ENCODE results near the gene TOR1AIP2. TPM values are rescaled to one million over a fixed set of nuclear protein-coding genes. Genes with fewer than 3 reads are reported as not detected.

The TOR1AIP2 gene
- total and polyA plus RNA-seq, 2 of the 13 experiments (the other 11 are each of a cell fraction or from before 2014, with no cell fraction given) = 35.2 to 65.8 TPM

DNA sequence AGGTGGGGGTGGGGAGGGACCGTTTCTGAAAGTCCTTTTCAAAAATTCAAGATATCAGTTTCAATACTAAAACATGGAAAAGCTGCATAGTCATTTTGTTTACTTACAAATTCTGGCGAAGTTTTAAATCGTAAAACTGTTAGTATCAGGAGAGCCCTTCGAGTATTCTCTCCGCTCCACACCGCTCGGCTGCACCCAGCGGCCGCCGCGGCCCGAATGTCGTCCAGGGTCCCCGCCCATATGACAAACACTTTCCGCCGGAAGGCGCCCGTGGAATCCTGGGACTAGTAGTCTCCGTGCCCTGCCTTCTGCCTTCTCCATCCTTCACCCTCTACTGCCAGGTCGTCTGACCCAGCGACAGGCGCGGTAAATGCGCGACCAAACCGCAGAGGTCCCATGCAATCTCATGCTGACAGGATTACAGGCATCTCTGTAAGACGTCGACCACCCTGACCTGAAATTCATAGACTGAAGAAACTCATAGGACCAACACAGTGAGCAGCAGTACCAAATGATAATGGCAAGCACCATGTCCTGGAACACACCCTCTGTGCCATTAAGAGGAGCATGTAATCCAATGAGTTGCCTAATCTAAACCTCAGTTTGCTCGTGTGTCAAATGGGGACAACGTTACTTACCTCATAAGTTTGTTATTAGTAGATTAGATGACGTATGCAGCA lies at the start of gene TOR1AIP2 (continued):
- TF ChIP-seq ZNF724P (CRISPR knock-in tag; IDR thresholded peaks at IDR 0.05; ENCODE audit: borderline replicate concordance) (no peak), IKZF4 (CRISPR knock-in tag; IDR thresholded peaks at IDR 0.05; ENCODE audit: borderline replicate concordance, low read depth, not compliant biosample characterization) (no peak), MYC (CRISPR knock-in tag; IDR thresholded peaks at IDR 0.05; ENCODE audit: borderline replicate concordance) (no peak), RXRA (CRISPR knock-in tag; IDR thresholded peaks at IDR 0.05) (peak; percentile 51; the same call in 1 of the 2 replicates), ZFX (CRISPR knock-in tag; IDR thresholded peaks at IDR 0.05; ENCODE audit: low read depth) (peak; percentile 73), POLR2AphosphoS2 (IDR thresholded peaks at IDR 0.05; ENCODE audit: low read depth, low read length) (0 out of 2 replicates have a peak, but pooled peaks have one; percentile 50), NR2F1 (CRISPR knock-in tag; IDR thresholded peaks at IDR 0.05) (no peak), GLI4 (CRISPR knock-in tag; IDR thresholded peaks at IDR 0.05; ENCODE audit: borderline replicate concordance) (no peak), GATA4 (IDR thresholded peaks at IDR 0.05; ENCODE audit: borderline replicate concordance, low read depth) (peak; percentile 79; the same call in 1 of the 2 replicates), ZNF251 (CRISPR knock-in tag; IDR thresholded peaks at IDR 0.05) (no peak), BRCA1 (CRISPR knock-in tag; IDR thresholded peaks at IDR 0.05) (no peak), NBN (conservative IDR thresholded peaks at IDR 0.05) (no peak)
- TF ChIP-seq, protein P1, sequence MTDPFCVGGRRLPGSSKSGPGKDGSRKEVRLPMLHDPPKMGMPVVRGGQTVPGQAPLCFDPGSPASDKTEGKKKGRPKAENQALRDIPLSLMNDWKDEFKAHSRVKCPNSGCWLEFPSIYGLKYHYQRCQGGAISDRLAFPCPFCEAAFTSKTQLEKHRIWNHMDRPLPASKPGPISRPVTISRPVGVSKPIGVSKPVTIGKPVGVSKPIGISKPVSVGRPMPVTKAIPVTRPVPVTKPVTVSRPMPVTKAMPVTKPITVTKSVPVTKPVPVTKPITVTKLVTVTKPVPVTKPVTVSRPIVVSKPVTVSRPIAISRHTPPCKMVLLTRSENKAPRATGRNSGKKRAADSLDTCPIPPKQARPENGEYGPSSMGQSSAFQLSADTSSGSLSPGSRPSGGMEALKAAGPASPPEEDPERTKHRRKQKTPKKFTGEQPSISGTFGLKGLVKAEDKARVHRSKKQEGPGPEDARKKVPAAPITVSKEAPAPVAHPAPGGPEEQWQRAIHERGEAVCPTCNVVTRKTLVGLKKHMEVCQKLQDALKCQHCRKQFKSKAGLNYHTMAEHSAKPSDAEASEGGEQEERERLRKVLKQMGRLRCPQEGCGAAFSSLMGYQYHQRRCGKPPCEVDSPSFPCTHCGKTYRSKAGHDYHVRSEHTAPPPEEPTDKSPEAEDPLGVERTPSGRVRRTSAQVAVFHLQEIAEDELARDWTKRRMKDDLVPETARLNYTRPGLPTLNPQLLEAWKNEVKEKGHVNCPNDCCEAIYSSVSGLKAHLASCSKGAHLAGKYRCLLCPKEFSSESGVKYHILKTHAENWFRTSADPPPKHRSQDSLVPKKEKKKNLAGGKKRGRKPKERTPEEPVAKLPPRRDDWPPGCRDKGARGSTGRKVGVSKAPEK (CRISPR knock-in tag; IDR thresholded peaks at IDR 0.05; ENCODE audit: borderline replicate concordance) = no peak
- TF ChIP-seq, protein P2, sequence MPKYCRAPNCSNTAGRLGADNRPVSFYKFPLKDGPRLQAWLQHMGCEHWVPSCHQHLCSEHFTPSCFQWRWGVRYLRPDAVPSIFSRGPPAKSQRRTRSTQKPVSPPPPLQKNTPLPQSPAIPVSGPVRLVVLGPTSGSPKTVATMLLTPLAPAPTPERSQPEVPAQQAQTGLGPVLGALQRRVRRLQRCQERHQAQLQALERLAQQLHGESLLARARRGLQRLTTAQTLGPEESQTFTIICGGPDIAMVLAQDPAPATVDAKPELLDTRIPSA (CRISPR knock-in tag; IDR thresholded peaks at IDR 0.05; ENCODE audit: borderline replicate concordance) = no peak
- TF ChIP-seq, protein P3, sequence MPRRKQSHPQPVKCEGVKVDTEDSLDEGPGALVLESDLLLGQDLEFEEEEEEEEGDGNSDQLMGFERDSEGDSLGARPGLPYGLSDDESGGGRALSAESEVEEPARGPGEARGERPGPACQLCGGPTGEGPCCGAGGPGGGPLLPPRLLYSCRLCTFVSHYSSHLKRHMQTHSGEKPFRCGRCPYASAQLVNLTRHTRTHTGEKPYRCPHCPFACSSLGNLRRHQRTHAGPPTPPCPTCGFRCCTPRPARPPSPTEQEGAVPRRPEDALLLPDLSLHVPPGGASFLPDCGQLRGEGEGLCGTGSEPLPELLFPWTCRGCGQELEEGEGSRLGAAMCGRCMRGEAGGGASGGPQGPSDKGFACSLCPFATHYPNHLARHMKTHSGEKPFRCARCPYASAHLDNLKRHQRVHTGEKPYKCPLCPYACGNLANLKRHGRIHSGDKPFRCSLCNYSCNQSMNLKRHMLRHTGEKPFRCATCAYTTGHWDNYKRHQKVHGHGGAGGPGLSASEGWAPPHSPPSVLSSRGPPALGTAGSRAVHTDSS (CRISPR knock-in tag; conservative IDR thresholded peaks at IDR 0.05) = no peak
- TF ChIP-seq, protein P4, sequence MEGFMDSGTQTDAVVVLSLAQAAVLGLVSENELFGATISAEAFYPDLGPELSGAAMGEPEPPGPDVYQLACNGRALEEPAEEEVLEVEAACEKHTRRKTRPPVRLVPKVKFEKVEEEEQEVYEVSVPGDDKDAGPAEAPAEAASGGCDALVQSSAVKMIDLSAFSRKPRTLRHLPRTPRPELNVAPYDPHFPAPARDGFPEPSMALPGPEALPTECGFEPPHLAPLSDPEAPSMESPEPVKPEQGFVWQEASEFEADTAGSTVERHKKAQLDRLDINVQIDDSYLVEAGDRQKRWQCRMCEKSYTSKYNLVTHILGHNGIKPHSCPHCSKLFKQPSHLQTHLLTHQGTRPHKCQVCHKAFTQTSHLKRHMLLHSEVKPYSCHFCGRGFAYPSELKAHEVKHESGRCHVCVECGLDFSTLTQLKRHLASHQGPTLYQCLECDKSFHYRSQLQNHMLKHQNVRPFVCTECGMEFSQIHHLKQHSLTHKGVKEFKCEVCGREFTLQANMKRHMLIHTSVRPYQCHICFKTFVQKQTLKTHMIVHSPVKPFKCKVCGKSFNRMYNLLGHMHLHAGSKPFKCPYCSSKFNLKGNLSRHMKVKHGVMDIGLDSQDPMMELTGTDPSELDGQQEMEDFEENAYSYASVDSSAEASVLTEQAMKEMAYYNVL (CRISPR knock-in tag; IDR thresholded peaks at IDR 0.05; ENCODE audit: borderline replicate concordance) = no peak
- TF ChIP-seq, protein P5, sequence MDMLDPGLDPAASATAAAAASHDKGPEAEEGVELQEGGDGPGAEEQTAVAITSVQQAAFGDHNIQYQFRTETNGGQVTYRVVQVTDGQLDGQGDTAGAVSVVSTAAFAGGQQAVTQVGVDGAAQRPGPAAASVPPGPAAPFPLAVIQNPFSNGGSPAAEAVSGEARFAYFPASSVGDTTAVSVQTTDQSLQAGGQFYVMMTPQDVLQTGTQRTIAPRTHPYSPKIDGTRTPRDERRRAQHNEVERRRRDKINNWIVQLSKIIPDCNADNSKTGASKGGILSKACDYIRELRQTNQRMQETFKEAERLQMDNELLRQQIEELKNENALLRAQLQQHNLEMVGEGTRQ (IDR thresholded peaks at IDR 0.05; ENCODE audit: low read depth, low read length) = no peak
- TF ChIP-seq, protein P5 (CRISPR knock-in tag; IDR thresholded peaks at IDR 0.05; ENCODE audit: borderline replicate concordance) = 0 out of 2 replicates have a peak, but pooled peaks have one; percentile 16

Measured in HepG2 (cell line).